ENCODE measurements around the gene SET. TPM values are rescaled to one million over a fixed set of nuclear protein-coding genes. Genes with fewer than 3 reads are reported as not detected.

The SET gene
- total and polyA plus RNA-seq, 2 of the 13 experiments (the other 11 are each of a cell fraction or from before 2014, with no cell fraction given) = 94.2 to 611 TPM

DNA sequence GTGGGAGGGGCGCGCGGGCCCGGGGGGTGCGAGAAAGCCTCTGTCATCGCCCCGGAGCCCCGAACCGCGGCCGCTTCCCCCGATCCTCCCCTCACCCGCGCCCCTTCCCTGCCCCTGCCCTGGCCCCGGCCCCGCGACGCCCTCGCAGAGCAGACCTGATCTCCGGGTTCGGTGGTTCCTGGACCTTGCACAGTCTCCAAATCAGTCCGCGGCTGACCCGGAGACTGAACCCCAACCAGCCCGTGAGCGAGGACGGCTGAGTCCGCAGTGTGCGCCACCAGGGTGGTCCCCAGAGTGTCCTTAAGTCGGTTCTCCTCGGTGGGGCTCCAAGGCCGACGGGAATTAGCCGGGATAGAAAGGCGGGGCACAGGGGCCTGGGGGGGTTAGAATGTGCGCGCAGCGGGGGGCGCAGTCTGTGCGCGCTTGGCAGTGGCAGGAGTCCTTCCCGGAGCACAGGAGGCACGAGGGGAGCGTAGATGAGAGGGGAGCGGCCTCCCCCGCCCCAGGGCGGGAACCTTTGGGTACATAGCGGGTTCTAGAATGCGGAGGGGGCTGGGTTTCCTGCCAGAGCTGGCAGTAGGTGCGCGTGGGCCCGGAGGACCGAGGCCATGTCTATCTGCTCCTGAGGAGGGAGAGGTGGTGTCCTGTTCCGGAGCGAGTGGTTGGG lies 14.1 kb downstream of the SET start (continued):
- TF ChIP-seq, protein P1, sequence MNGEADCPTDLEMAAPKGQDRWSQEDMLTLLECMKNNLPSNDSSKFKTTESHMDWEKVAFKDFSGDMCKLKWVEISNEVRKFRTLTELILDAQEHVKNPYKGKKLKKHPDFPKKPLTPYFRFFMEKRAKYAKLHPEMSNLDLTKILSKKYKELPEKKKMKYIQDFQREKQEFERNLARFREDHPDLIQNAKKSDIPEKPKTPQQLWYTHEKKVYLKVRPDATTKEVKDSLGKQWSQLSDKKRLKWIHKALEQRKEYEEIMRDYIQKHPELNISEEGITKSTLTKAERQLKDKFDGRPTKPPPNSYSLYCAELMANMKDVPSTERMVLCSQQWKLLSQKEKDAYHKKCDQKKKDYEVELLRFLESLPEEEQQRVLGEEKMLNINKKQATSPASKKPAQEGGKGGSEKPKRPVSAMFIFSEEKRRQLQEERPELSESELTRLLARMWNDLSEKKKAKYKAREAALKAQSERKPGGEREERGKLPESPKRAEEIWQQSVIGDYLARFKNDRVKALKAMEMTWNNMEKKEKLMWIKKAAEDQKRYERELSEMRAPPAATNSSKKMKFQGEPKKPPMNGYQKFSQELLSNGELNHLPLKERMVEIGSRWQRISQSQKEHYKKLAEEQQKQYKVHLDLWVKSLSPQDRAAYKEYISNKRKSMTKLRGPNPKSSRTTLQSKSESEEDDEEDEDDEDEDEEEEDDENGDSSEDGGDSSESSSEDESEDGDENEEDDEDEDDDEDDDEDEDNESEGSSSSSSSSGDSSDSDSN (CRISPR knock-in tag; IDR thresholded peaks at IDR 0.05) = no peak
- TF ChIP-seq, protein P2, sequence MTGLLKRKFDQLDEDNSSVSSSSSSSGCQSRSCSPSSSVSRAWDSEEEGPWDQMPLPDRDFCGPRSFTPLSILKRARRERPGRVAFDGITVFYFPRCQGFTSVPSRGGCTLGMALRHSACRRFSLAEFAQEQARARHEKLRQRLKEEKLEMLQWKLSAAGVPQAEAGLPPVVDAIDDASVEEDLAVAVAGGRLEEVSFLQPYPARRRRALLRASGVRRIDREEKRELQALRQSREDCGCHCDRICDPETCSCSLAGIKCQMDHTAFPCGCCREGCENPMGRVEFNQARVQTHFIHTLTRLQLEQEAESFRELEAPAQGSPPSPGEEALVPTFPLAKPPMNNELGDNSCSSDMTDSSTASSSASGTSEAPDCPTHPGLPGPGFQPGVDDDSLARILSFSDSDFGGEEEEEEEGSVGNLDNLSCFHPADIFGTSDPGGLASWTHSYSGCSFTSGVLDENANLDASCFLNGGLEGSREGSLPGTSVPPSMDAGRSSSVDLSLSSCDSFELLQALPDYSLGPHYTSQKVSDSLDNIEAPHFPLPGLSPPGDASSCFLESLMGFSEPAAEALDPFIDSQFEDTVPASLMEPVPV (CRISPR knock-in tag; IDR thresholded peaks at IDR 0.05) = no peak
- TF ChIP-seq GATAD2A (CRISPR knock-in tag; IDR thresholded peaks at IDR 0.05) = peak; percentile 23; the same call in 1 of the 2 replicates
- TF ChIP-seq ZBTB7B (CRISPR knock-in tag; IDR thresholded peaks at IDR 0.05) = no peak
- TF ChIP-seq POLR2A (IDR thresholded peaks at IDR 0.05; ENCODE audit: insufficient read depth in 1 of 2, low read depth in 2 of 2, low read length in 2 of 2) = 0 out of 4 replicates have a peak, but pooled peaks of 1 of the 2 experiments have one; percentile 41
- TF ChIP-seq U2AF2 (IDR thresholded peaks at IDR 0.05; ENCODE audit: low read depth, low read length) = no peak
- TF ChIP-seq MXI1 (IDR thresholded peaks at IDR 0.05; ENCODE audit: borderline replicate concordance, low read depth, low read length) = no peak
- TF ChIP-seq, protein P3, sequence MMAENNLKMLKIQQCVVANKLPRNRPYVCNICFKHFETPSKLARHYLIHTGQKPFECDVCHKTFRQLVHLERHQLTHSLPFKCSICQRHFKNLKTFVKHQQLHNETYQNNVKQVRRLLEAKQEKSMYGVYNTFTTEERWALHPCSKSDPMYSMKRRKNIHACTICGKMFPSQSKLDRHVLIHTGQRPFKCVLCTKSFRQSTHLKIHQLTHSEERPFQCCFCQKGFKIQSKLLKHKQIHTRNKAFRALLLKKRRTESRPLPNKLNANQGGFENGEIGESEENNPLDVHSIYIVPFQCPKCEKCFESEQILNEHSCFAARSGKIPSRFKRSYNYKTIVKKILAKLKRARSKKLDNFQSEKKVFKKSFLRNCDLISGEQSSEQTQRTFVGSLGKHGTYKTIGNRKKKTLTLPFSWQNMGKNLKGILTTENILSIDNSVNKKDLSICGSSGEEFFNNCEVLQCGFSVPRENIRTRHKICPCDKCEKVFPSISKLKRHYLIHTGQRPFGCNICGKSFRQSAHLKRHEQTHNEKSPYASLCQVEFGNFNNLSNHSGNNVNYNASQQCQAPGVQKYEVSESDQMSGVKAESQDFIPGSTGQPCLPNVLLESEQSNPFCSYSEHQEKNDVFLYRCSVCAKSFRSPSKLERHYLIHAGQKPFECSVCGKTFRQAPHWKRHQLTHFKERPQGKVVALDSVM (CRISPR knock-in tag; IDR thresholded peaks at IDR 0.05) = no peak
- TF ChIP-seq, protein P4, sequence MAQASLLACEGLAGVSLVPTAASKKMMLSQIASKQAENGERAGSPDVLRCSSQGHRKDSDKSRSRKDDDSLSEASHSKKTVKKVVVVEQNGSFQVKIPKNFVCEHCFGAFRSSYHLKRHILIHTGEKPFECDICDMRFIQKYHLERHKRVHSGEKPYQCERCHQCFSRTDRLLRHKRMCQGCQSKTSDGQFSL (CRISPR knock-in tag; IDR thresholded peaks at IDR 0.05) = no peak
- TF ChIP-seq SALL2 (CRISPR knock-in tag; IDR thresholded peaks at IDR 0.05) = no peak
- no peak for TF ChIP-seq ZNF3 (CRISPR knock-in tag; IDR thresholded peaks at IDR 0.05)
- 0 out of 2 replicates have a peak, but pooled peaks have one; percentile 7 for TF ChIP-seq ZBTB42 (CRISPR knock-in tag; IDR thresholded peaks at IDR 0.05)
- TF ChIP-seq NFATC3 (CRISPR knock-in tag; IDR thresholded peaks at IDR 0.05) = 0 out of 2 replicates have a peak, but pooled peaks have one; percentile 30
- TF ChIP-seq ZNF251 (CRISPR knock-in tag; IDR thresholded peaks at IDR 0.05) = no peak
- TF ChIP-seq NFRKB (IDR thresholded peaks at IDR 0.05) = no peak
- TF ChIP-seq BCL6 (CRISPR knock-in tag; IDR thresholded peaks at IDR 0.05) = no peak
- TF ChIP-seq, protein P5, sequence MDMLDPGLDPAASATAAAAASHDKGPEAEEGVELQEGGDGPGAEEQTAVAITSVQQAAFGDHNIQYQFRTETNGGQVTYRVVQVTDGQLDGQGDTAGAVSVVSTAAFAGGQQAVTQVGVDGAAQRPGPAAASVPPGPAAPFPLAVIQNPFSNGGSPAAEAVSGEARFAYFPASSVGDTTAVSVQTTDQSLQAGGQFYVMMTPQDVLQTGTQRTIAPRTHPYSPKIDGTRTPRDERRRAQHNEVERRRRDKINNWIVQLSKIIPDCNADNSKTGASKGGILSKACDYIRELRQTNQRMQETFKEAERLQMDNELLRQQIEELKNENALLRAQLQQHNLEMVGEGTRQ (IDR thresholded peaks at IDR 0.05; ENCODE audit: low read depth, low read length) = no peak
- TF ChIP-seq, protein P5 (CRISPR knock-in tag; IDR thresholded peaks at IDR 0.05; ENCODE audit: borderline replicate concordance) = no peak
- no peak for TF ChIP-seq RAD51 (IDR thresholded peaks at IDR 0.05; ENCODE audit: borderline replicate concordance)
- TF ChIP-seq, protein P6, sequence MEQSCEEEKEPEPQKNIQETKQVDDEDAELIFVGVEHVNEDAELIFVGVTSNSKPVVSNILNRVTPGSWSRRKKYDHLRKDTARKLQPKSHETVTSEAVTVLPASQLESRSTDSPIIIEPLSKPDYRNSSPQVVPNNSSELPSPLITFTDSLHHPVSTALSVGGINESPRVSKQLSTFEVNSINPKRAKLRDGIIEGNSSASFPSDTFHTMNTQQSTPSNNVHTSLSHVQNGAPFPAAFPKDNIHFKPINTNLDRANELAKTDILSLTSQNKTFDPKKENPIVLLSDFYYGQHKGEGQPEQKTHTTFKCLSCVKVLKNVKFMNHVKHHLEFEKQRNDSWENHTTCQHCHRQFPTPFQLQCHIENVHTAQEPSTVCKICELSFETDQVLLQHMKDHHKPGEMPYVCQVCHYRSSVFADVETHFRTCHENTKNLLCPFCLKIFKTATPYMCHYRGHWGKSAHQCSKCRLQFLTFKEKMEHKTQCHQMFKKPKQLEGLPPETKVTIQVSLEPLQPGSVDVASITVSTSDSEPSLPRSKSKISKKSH (CRISPR knock-in tag; IDR thresholded peaks at IDR 0.05; ENCODE audit: borderline replicate concordance) = no peak
- TF ChIP-seq ETV5 (CRISPR knock-in tag; IDR thresholded peaks at IDR 0.05; ENCODE audit: borderline replicate concordance) = no peak
